Spleen (tissue), 11 donors: ENCODE results near the gene C2orf42. TPM values are rescaled to one million over a fixed set of nuclear protein-coding genes. Genes with fewer than 3 reads are reported as not detected.

Experiments
- DNase-seq: peaks from one replicate; pipeline ENCODE4 v3.0.0-alpha.2; 2020
- H3K27ac ChIP-seq, 8 donors: fragments of 200-600 bp; sonication (generic) in 7 of 8; 1 replicate in 4 of 8; 2 replicates in 4 of 8; pipeline versions ENCODE4 v1.5.0 to v1.8.0; 2016 to 2021; ENCODE audit warnings: inconsistent platforms in 4 of 8, mild to moderate bottlenecking in 4 of 8, moderate library complexity in 1 of 8
- H3K27me3 ChIP-seq, 7 donors: fragments of 200-600 bp; sonication (generic) in 6 of 7; replicated peaks in 1 of 7; 1 replicate in 4 of 7; 2 replicates in 3 of 7; pipeline versions ENCODE4 v1.5.0 to v1.8.0; 2016 to 2021; ENCODE audit warnings: inconsistent platforms in 3 of 7, mild to moderate bottlenecking in 1 of 7
- H3K36me3 ChIP-seq, 6 donors: fragments of 200-600 bp; sonication (generic) in 5 of 6; 1 replicate in 4 of 6; 2 replicates in 2 of 6; pipeline versions ENCODE4 v1.5.0 to v1.8.0; 2016 to 2021; ENCODE audit warnings: inconsistent platforms in 2 of 6
- H3K4me1 ChIP-seq, 6 donors: fragments of 200-600 bp; sonication (generic) in 5 of 6; 1 replicate in 3 of 6; 2 replicates in 3 of 6; pipeline versions ENCODE4 v1.5.0 to v1.8.0; 2016 to 2021; ENCODE audit warnings: inconsistent platforms in 3 of 6
- H3K4me3 ChIP-seq, 8 donors: fragments of 200-600 bp; sonication (generic) in 7 of 8; 1 replicate in 4 of 8; 2 replicates in 4 of 8; pipeline versions ENCODE4 v1.5.0 to v1.8.0; 2016 to 2021; ENCODE audit warnings: inconsistent platforms in 4 of 8, mild to moderate bottlenecking in 4 of 8, moderate library complexity in 2 of 8
- H3K9me3 ChIP-seq, 8 donors: fragments of 200-600 bp; sonication (generic) in 7 of 8; 1 replicate in 4 of 8; 2 replicates in 4 of 8; pipeline versions ENCODE4 v1.5.0 to v1.8.0; 2016 to 2021; ENCODE audit warnings: inconsistent platforms in 4 of 8
- CTCF ChIP-seq, 11 experiments: fragments of 200-600 bp in 7 of 11; fragments of 450-650 bp in 4 of 11; sonication (generic) in 4 of 11; IDR thresholded peaks in 8 of 11; conservative IDR thresholded peaks in 3 of 11; 1 replicate in 7 of 11; 2 replicates in 4 of 11; pipeline versions ENCODE4 v1.4.0 to v1.8.0; 2016 to 2021; ENCODE audit warnings: antibody characterized with exemption in 11 of 11, inconsistent platforms in 4 of 11, mild to moderate bottlenecking in 1 of 11
- POLR2A ChIP-seq, 3 donors: fragments of 450-650 bp; IDR thresholded peaks; one replicate each; pipeline ENCODE4 v1.5.1; 2017; ENCODE audit warnings: antibody characterized with exemption in 3 of 3, mild to moderate bottlenecking in 1 of 3
- POLR2AphosphoS5 ChIP-seq, 3 donors: sonication (generic); formaldehyde crosslinking; IDR thresholded peaks; one replicate each; pipeline ENCODE4 v1.5.1; 2017; ENCODE audit warnings: antibody characterized with exemption in 3 of 3
- WGBS, 5 donors: extraction: QIAGEN DNeasy Blood & Tissue Kit in 3 of 5; methylation state at CpG; one replicate each; pipeline versions ENCODE4 v1.1.5 to v1.1.7; 2013 to 2018; 5-methylcytosine and 5-hydroxymethylcytosine counted together
- intact Hi-C: fragments of 100-400 bp; cut with DNase I; formaldehyde crosslinking; loops from one replicate; pipeline ENCODE4 v1.15.0; 2023; ENCODE audit warnings: low total_unique reads
- polyA plus RNA-seq, 3 donors: library from polyadenylated mRNA; stranded (reverse); fragments of 200-250 nt; gene quantifications; one replicate each; pipeline ENCODE4 v1.2.1, GENCODE V29; 2013
- total RNA-seq, 7 donors: library from RNA; depleted of rRNA in 3 of 7; stranded (reverse); fragments of >200 nt in 3 of 7; fragmentation: NEBNext Ultra II Directional in 4 of 7; extraction: Animal tissue kit (Norgen Biotek cat#: 25700) in 4 of 7; gene quantifications; one replicate each; pipeline versions ENCODE4 v1.1.0 to v1.2.1, GENCODE V29; 2016 to 2021
- donor health status: healthy with polysubstance abuse.
- donor health status: DM: no; HTN: no; CAD: no; lungs with moderate emphysema.
- donor health status: DM: no; HTN: no; CAD: no.
- donor health status: Bipolar disorder and iron deficiency.
- donor health status: healthy.
- donor health status: DM: no; HTN: no; CAD: no.
- donor health status: DM: yes; HTN: yes; CAD: no.

C2orf42 gene
- total and polyA plus RNA-seq, 10 donors: 6.0 to 24.3 (median 18.0) TPM

GRCh38 chr2:70143314-70144150 lies 47.3 kb downstream of the C2orf42 start:
- H3K36me3 ChIP-seq: no peaks in the 10 kb centered on the region
- H3K27ac ChIP-seq: peak overlapping the region; percentile 96 to 100 (median 100)
- intact Hi-C loops: loop anchor here (2.0 to 5.0 kb wide), 3 partner anchors 56 to 227 kb away; partner anchors contain the start of gene PCBP1
- no peaks in the 10 kb centered on the region for H3K27me3 ChIP-seq
- peak in 1 of 3 donors; percentile 58 for TF ChIP-seq POLR2A (IDR thresholded peaks at IDR 0.05)
- peak in 1 of 11 experiments; percentile 12 for TF ChIP-seq CTCF (IDR thresholded peaks at IDR 0.05 in 8 of 11, conservative IDR thresholded peaks at IDR 0.05 in 3 of 11)
- peak in 2 of 3 donors; percentile 66 to 76 for TF ChIP-seq POLR2AphosphoS5 (IDR thresholded peaks at IDR 0.05)
- no peaks in the 10 kb centered on the region for H3K9me3 ChIP-seq
- peaks cover 18 to 40% (median 30%) of the 10 kb centered on the region in 6 donors for H3K4me1 ChIP-seq
- H3K4me3 ChIP-seq: peak overlapping the region in 5 of 8 donors; percentile 25 to 74 (median 51)
- DNase-seq: peak; percentile 87
- 58 to 60% (median 59%) methylated on average over 18 of the region's 18 CpGs for WGBS, 5 donors

- H3K9me3 ChIP-seq: no peaks in the 10 kb centered on the region
- H3K4me3 ChIP-seq: peak overlapping the region in 5 of 8 donors; percentile 39 to 74 (median 51)
- peaks cover 18 to 48% (median 35%) of the 10 kb centered on the region in 6 donors for H3K4me1 ChIP-seq
- H3K27ac ChIP-seq: peak overlapping the region; percentile 99 to 100 (median 100)
- peak; percentile 97 to 100 (median 97) for TF ChIP-seq POLR2AphosphoS5 (IDR thresholded peaks at IDR 0.05)
- TF ChIP-seq CTCF (IDR thresholded peaks at IDR 0.05 in 8 of 11, conservative IDR thresholded peaks at IDR 0.05 in 3 of 11): peak; percentile 97 to 100 (median 100)
- TF ChIP-seq POLR2A (IDR thresholded peaks at IDR 0.05): peak in 2 of 3 donors; percentile 42 to 49
- intact Hi-C loops: loop anchor here (2.0 to 5.0 kb wide), 3 partner anchors 55 to 226 kb away; partner anchors contain the start of gene PCBP1
- H3K27me3 ChIP-seq: no peaks in the 10 kb centered on the region
- DNase-seq: peak; percentile 100
- 0 to 1% (median 0%) methylated on average over 22 to 50 of the region's 50 CpGs for WGBS, 5 donors
- no peaks in the 10 kb centered on the region for H3K36me3 ChIP-seq
Observed at GRCh38 chr2:70142590-70143313, 48.1 kb downstream of the C2orf42 start.

GRCh38 chr2:70141902-70142589 lies 48.8 kb downstream of the C2orf42 start:
- Histone ChIP-seq H3K4me1 (peaks cover 20 to 55% (median 42%) of the 10 kb centered on the region in 6 donors), H3K27me3 (no peaks in the 10 kb centered on the region), H3K9me3 (no peaks in the 10 kb centered on the region), H3K4me3 (peak overlapping the region; percentile 35 to 74 (median 46)), H3K27ac (peak overlapping the region; percentile 99 to 100 (median 100)), H3K36me3 (no peaks in the 10 kb centered on the region)
- TF ChIP-seq POLR2A (IDR thresholded peaks at IDR 0.05): peak; percentile 78 to 94 (median 92)
- no peak for TF ChIP-seq POLR2AphosphoS5 (IDR thresholded peaks at IDR 0.05)
- no peak for TF ChIP-seq CTCF (IDR thresholded peaks at IDR 0.05 in 8 of 11, conservative IDR thresholded peaks at IDR 0.05 in 3 of 11)
- 0 to 1% (median 1%) methylated on average over 21 to 73 of the region's 73 CpGs for WGBS, 5 donors
- intact Hi-C loops: loop anchor here (2.0 to 5.0 kb wide), 3 partner anchors 55 to 225 kb away; partner anchors contain the start of gene PCBP1
- DNase-seq: no peak
